ENCODE data around the gene TPRN.

Gene TPRN

GRCh38 chr9:137171149-137171900, 29.2 kb downstream of the TPRN start:
- TF ChIP-seq, protein P1, sequence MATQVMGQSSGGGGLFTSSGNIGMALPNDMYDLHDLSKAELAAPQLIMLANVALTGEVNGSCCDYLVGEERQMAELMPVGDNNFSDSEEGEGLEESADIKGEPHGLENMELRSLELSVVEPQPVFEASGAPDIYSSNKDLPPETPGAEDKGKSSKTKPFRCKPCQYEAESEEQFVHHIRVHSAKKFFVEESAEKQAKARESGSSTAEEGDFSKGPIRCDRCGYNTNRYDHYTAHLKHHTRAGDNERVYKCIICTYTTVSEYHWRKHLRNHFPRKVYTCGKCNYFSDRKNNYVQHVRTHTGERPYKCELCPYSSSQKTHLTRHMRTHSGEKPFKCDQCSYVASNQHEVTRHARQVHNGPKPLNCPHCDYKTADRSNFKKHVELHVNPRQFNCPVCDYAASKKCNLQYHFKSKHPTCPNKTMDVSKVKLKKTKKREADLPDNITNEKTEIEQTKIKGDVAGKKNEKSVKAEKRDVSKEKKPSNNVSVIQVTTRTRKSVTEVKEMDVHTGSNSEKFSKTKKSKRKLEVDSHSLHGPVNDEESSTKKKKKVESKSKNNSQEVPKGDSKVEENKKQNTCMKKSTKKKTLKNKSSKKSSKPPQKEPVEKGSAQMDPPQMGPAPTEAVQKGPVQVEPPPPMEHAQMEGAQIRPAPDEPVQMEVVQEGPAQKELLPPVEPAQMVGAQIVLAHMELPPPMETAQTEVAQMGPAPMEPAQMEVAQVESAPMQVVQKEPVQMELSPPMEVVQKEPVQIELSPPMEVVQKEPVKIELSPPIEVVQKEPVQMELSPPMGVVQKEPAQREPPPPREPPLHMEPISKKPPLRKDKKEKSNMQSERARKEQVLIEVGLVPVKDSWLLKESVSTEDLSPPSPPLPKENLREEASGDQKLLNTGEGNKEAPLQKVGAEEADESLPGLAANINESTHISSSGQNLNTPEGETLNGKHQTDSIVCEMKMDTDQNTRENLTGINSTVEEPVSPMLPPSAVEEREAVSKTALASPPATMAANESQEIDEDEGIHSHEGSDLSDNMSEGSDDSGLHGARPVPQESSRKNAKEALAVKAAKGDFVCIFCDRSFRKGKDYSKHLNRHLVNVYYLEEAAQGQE (IDR thresholded peaks at IDR 0.05; ENCODE audit: insufficient read depth in 1 of 2, low read depth in 2 of 2, low read length in 2 of 2), result no peak
- TF ChIP-seq TAF1 (IDR thresholded peaks at IDR 0.05; ENCODE audit: borderline replicate concordance, insufficient read depth, low read length) (no peak), POLR2AphosphoS5 (IDR thresholded peaks at IDR 0.05; ENCODE audit: low read depth, low read length) (no peak), SIN3A (IDR thresholded peaks at IDR 0.05; ENCODE audit: borderline replicate concordance, insufficient read depth, low read length) (no peak), FOXP2 (optimal IDR thresholded peaks at IDR 0.05; ENCODE audit: borderline replicate concordance, extremely low read depth, extremely low read length, insufficient read depth) (no peak)

GRCh38 chr9:137170486-137171148, 29.9 kb downstream of the TPRN start:
- TF ChIP-seq FOXP2 (optimal IDR thresholded peaks at IDR 0.05; ENCODE audit: borderline replicate concordance, extremely low read depth, extremely low read length, insufficient read depth), result no peak
- TF ChIP-seq, protein P1 (IDR thresholded peaks at IDR 0.05; ENCODE audit: insufficient read depth in 1 of 2, low read depth in 2 of 2, low read length in 2 of 2), result no peak
- TF ChIP-seq SIN3A (IDR thresholded peaks at IDR 0.05; ENCODE audit: borderline replicate concordance, insufficient read depth, low read length), result no peak
- no peak for TF ChIP-seq TAF1 (IDR thresholded peaks at IDR 0.05; ENCODE audit: borderline replicate concordance, insufficient read depth, low read length)
- no peak for TF ChIP-seq POLR2AphosphoS5 (IDR thresholded peaks at IDR 0.05; ENCODE audit: low read depth, low read length)

DNA sequence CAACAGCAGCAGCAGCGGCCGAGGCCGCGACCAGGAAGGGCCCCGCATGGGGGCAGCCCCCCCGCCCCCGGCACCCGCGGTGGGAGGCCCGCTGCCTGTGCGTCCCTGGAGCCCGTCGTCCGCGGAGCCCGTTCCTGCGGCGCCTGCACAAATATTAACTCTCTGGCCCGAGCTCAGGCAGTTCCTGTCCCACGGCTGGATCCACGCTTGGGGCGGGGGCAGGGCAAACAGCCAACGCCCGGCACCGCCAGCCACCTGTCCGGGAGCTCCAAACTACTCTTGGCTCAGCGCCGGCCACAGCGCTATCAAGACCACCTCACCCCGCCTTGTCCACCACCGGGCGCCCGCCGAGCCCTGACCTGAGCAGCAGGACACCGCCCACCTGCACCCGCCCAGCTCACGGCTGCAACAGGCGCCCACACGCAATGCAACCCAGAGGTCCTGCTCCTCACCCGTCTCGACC, 30.6 kb downstream of the TPRN start, which contains the start of gene LRRC26:
Gene LRRC26, minus strand, starts transcription at position 156 of the 463 bp plus-strand sequence. Its CDS starts 108 bp downstream, at position 48.
- TF ChIP-seq, protein P1 (IDR thresholded peaks at IDR 0.05; ENCODE audit: insufficient read depth in 1 of 2, low read depth in 2 of 2, low read length in 2 of 2), result no peak
- TF ChIP-seq POLR2AphosphoS5 (IDR thresholded peaks at IDR 0.05; ENCODE audit: low read depth, low read length), result no peak
- TF ChIP-seq FOXP2 (optimal IDR thresholded peaks at IDR 0.05; ENCODE audit: borderline replicate concordance, extremely low read depth, extremely low read length, insufficient read depth), result no peak
- TF ChIP-seq TAF1 (IDR thresholded peaks at IDR 0.05; ENCODE audit: borderline replicate concordance, insufficient read depth, low read length), result no peak
- TF ChIP-seq SIN3A (IDR thresholded peaks at IDR 0.05; ENCODE audit: borderline replicate concordance, insufficient read depth, low read length), result no peak

DNA sequence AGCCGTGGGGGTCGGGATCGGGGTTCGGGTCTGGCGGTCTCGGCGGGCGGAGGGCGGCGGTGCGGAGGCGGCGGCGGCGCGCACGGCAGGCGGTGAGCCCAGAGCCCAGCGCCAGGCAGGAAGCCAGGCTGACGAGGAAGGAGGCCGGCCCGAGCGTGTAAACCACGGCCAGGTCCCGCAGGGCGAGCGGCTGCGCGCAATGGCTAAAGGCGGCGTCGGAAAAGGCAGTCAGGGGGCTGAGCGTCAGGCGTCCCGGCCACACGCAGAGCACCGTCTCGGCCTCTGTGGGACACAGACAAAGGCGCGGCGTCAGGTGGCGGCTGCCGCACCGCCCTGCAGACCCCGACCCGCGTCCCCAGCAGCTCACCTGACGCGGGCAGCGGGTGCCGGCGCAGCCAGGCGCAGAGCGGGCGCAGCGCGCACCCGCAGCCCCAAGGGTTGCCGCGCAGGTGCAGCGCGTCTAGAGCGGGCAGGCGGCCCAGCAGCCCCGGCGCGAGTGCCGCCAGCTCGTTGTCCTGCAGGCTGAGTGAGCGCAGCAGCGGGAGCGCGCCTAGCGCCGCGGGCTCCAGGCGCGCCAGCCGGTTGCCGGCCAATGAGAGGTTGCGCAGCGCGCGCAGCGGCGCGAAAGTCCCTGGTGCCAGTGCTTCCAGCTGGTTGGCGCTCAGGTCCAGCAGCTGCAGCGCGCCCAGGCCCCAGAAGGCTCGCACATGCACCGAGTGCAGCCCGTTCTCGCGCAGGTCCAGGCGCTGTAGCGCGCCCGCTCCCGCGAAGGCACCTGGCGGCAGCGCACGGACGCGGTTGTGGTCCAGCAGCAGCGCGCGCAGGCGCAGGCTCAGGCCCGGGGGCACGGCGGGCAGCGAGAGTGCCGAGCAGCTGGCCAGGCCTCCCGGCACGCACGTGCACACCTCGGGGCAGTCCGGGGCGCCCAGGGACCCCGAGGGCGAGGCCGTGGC, 31.4 kb downstream of the TPRN start:
- TF ChIP-seq POLR2AphosphoS5 (IDR thresholded peaks at IDR 0.05; ENCODE audit: low read depth, low read length) (no peak), FOXP2 (optimal IDR thresholded peaks at IDR 0.05; ENCODE audit: borderline replicate concordance, extremely low read depth, extremely low read length, insufficient read depth) (no peak), TAF1 (IDR thresholded peaks at IDR 0.05; ENCODE audit: borderline replicate concordance, insufficient read depth, low read length) (no peak), SIN3A (IDR thresholded peaks at IDR 0.05; ENCODE audit: borderline replicate concordance, insufficient read depth, low read length) (no peak)
- TF ChIP-seq, protein P1 (IDR thresholded peaks at IDR 0.05; ENCODE audit: insufficient read depth in 1 of 2, low read depth in 2 of 2, low read length in 2 of 2), result no peak
